IMR-90 (cell line): Measurements from ENCODE around the gene TENT5A. TPM values are rescaled to one million over a fixed set of nuclear protein-coding genes. Genes with fewer than 3 reads are reported as not detected.

Experiments
- ATAC-seq: fragments of 200-7000 bp; cut with Tn5 transposase; 2 replicates; pipeline ENCODE4 v1.9.1; 2020; ENCODE audit warnings: low read depth, mild to moderate bottlenecking, moderate library complexity
- BruUV-seq: library from RNA; stranded (reverse); fragments of 400-500 nt; replicated peaks from 2 replicates; lab custom pipeline; 2021; lab: Mats Ljungman, UMichigan
- CTCF ChIA-PET: fragments of 300-600 bp; formaldehyde crosslinking; extraction: SDS; loops from one replicate; lab custom pipeline; 2021; ENCODE audit warnings: antibody characterized with exemption; lab: Yijun Ruan, JAX
- POLR2A ChIA-PET: fragments of 300-600 bp; sonication (Branson Sonifier 250); formaldehyde crosslinking; loops from one replicate; lab custom pipeline; 2022; ENCODE audit warnings: antibody characterized with exemption; ENCODE audit not compliant: unreplicated experiment; lab: Charles Lee
- DNase-seq: peaks from one replicate; pipeline ENCODE4 v3.0.0; 2013
- H2AFZ ChIP-seq: replicated peaks from 2 replicates; pipeline ENCODE3; 2013; ENCODE audit warnings: low read length, mild to moderate bottlenecking; ENCODE audit not compliant: poor library complexity
- H2AK5ac ChIP-seq: 2 replicates; pipeline ENCODE4 v1.6.1; 2013; ENCODE audit warnings: low read depth, low read length, inconsistent platforms
- H2AK9ac ChIP-seq: replicated peaks from 2 replicates; pipeline ENCODE3; 2013; ENCODE audit warnings: mild to moderate bottlenecking, low read depth, low read length, moderate library complexity; ENCODE audit not compliant: poor library complexity
- H2BK120ac ChIP-seq: 2 replicates; pipeline ENCODE4 v1.6.1; 2013; ENCODE audit warnings: low read depth, low read length, inconsistent platforms
- H2BK15ac ChIP-seq: 3 replicates; pipeline ENCODE4 v1.6.1; 2013; ENCODE audit warnings: low read depth, low read length, inconsistent platforms
- H2BK20ac ChIP-seq: 2 replicates; pipeline ENCODE4 v1.6.1; 2013; ENCODE audit warnings: low read depth, mild to moderate bottlenecking, inconsistent platforms, low read length, moderate library complexity
- H2BK5ac ChIP-seq: 2 replicates; pipeline ENCODE4 v1.6.1; 2013; ENCODE audit warnings: mild to moderate bottlenecking, low read depth, low read length, inconsistent platforms; ENCODE audit not compliant: poor library complexity, severe bottlenecking
- H3K14ac ChIP-seq: replicated peaks from 2 replicates; pipeline ENCODE4 v1.6.1; 2013; ENCODE audit warnings: low read depth, low read length, inconsistent platforms
- H3K18ac ChIP-seq: 2 replicates; pipeline ENCODE4 v1.6.1; 2013; ENCODE audit warnings: low read depth, low read length, control low read depth
- H3K23ac ChIP-seq: 2 replicates; pipeline ENCODE4 v1.6.1; 2013; ENCODE audit warnings: low read depth, low read length, inconsistent platforms
- H3K27ac ChIP-seq: 2 replicates; pipeline ENCODE4 v1.5.1; 2013; ENCODE audit warnings: mild to moderate bottlenecking, control low read depth, low read length; ENCODE audit not compliant: insufficient read depth
- H3K27me3 ChIP-seq: 2 replicates; pipeline ENCODE4 v1.6.1; 2013; ENCODE audit warnings: low read length; ENCODE audit not compliant: control insufficient read depth, insufficient read depth
- H3K36me3 ChIP-seq: 2 replicates; pipeline ENCODE4 v1.6.1; 2013; ENCODE audit warnings: low read length, mixed read lengths; ENCODE audit not compliant: control insufficient read depth, insufficient read depth
- H3K4ac ChIP-seq: 2 replicates; pipeline ENCODE4 v1.6.1; 2013; ENCODE audit warnings: low read depth, low read length, inconsistent platforms
- H3K4me1 ChIP-seq: 2 replicates; pipeline ENCODE4 v1.6.1; 2013; ENCODE audit warnings: low read length, mixed read lengths; ENCODE audit not compliant: control insufficient read depth, insufficient read depth
- H3K4me2 ChIP-seq: 2 replicates; pipeline ENCODE4 v1.6.1; 2013; ENCODE audit warnings: low read depth, mild to moderate bottlenecking, control low read depth, low read length, moderate library complexity
- H3K4me3 ChIP-seq: 2 replicates; pipeline ENCODE4 v1.5.1; 2013; ENCODE audit warnings: low read depth, mild to moderate bottlenecking, control low read depth, low read length, moderate library complexity; ENCODE audit not compliant: insufficient read depth
- H3K56ac ChIP-seq: 2 replicates; pipeline ENCODE4 v1.6.1; 2013; ENCODE audit warnings: low read length, inconsistent platforms; ENCODE audit not compliant: insufficient read depth; ENCODE audit errors: extremely low read depth
- H3K79me1 ChIP-seq, 2 experiments: 2 replicates each; pipeline ENCODE4 v1.6.1; 2013; ENCODE audit warnings: low read length in 2 of 2, inconsistent platforms in 1 of 2, low read depth in 1 of 2
- H3K9ac ChIP-seq: 2 replicates; pipeline ENCODE4 v1.6.1; 2013; ENCODE audit warnings: low read depth, low read length, control low read depth
- H3K9me1 ChIP-seq: 2 replicates; pipeline ENCODE4 v1.6.1; 2013; ENCODE audit warnings: low read length, inconsistent platforms; ENCODE audit not compliant: insufficient read depth
- H3K9me3 ChIP-seq: 2 replicates; pipeline ENCODE4 v1.6.1; 2013; ENCODE audit warnings: low read length; ENCODE audit not compliant: control insufficient read depth, insufficient read depth
- H4K20me1 ChIP-seq: 2 replicates; pipeline ENCODE4 v1.6.1; 2013; ENCODE audit warnings: low read length, inconsistent platforms; ENCODE audit not compliant: insufficient read depth
- H4K5ac ChIP-seq: 2 replicates; pipeline ENCODE4 v1.6.1; 2013; ENCODE audit warnings: mild to moderate bottlenecking, low read depth, low read length, control low read depth
- H4K8ac ChIP-seq, 2 experiments: 2 replicates each; pipeline ENCODE4 v1.6.1; 2013; ENCODE audit warnings: low read depth in 2 of 2, low read length in 2 of 2, control low read depth in 1 of 2, inconsistent platforms in 1 of 2
- H4K91ac ChIP-seq: 2 replicates; pipeline ENCODE4 v1.6.1; 2013; ENCODE audit warnings: low read depth, low read length, inconsistent platforms; ENCODE audit not compliant: insufficient read depth
- BHLHE40 ChIP-seq: fragments of 150-350 bp; IDR thresholded peaks from 2 replicates; pipeline ENCODE4 v1.6.1; 2016; ENCODE audit warnings: mild to moderate bottlenecking, low read depth, low read length
- CEBPB ChIP-seq: IDR thresholded peaks from 2 replicates; pipeline ENCODE4 v1.6.1; 2012; ENCODE audit warnings: low read depth, low read length, improper control_type of control experiment
- CHD1 ChIP-seq: IDR thresholded peaks from 2 replicates; pipeline ENCODE4 v1.6.1; 2012; ENCODE audit warnings: low read depth, low read length, improper control_type of control experiment
- FOS ChIP-seq: fragments of 150-350 bp; IDR thresholded peaks from 2 replicates; pipeline ENCODE4 v1.6.1; 2016; ENCODE audit warnings: low read depth, low read length
- MAFK ChIP-seq: IDR thresholded peaks from 2 replicates; pipeline ENCODE4 v1.6.1; 2012; ENCODE audit warnings: low read depth, low read length, improper control_type of control experiment
- MAZ ChIP-seq: IDR thresholded peaks from 2 replicates; pipeline ENCODE4 v1.6.1; 2012; ENCODE audit warnings: low read depth, mild to moderate bottlenecking, low read length, improper control_type of control experiment, moderate library complexity, borderline replicate concordance
- MXI1 ChIP-seq: IDR thresholded peaks from 2 replicates; pipeline ENCODE4 v1.6.1; 2012; ENCODE audit warnings: low read depth, mild to moderate bottlenecking, low read length, moderate library complexity, borderline replicate concordance
- NFE2L2 ChIP-seq: fragments of 150-350 bp; IDR thresholded peaks from 2 replicates; pipeline ENCODE4 v1.6.1; 2016; ENCODE audit warnings: low read depth, mild to moderate bottlenecking, low read length
- POLR2A ChIP-seq: IDR thresholded peaks from 2 replicates; pipeline ENCODE4 v1.6.1; 2012; ENCODE audit warnings: mild to moderate bottlenecking, low read depth, low read length
- RCOR1 ChIP-seq: IDR thresholded peaks from 2 replicates; pipeline ENCODE4 v1.6.1; 2012; ENCODE audit warnings: mild to moderate bottlenecking, low read length, improper control_type of control experiment; ENCODE audit not compliant: insufficient replicate concordance
- RFX5 ChIP-seq: IDR thresholded peaks from 2 replicates; pipeline ENCODE4 v1.8.0; 2012; ENCODE audit warnings: low read depth, mild to moderate bottlenecking, low read length, moderate library complexity
- SMC3 ChIP-seq: fragments of 150-350 bp; IDR thresholded peaks from 2 replicates; pipeline ENCODE4 v1.6.1; 2016; ENCODE audit warnings: low read depth, mild to moderate bottlenecking, antibody characterized with exemption, low read length, moderate library complexity
- WGBS, 2 experiments: methylation state at CpG; one replicate each; pipeline versions ENCODE4 v1.1.5 to v1.1.7; 2013; ENCODE audit warnings: missing lambda C conversion rate in 2 of 2; ENCODE audit not compliant: insufficient read length in 1 of 2; ENCODE audit errors: extremely low coverage in 2 of 2; 5-methylcytosine and 5-hydroxymethylcytosine counted together
- dilution Hi-C: fragments of 300-500 bp; cut with HindIII; formaldehyde crosslinking; loops from one replicate; pipeline ENCODE4 v1.14.3; 2018; ENCODE audit warnings: low sequenced_read_pairs; ENCODE audit not compliant: unreplicated experiment
- in situ Hi-C: fragments of 300-500 bp; cut with MboI; formaldehyde crosslinking; loops from 3 replicates; pipeline ENCODE4 v1.14.3; 2019; ENCODE audit warnings: low sequenced_read_pairs, inconsistent platforms, mixed read lengths
- intact Hi-C: fragments of 100-400 bp; cut with micrococcal nuclease; formaldehyde crosslinking; loops from 2 replicates; pipeline ENCODE4 v1.10.0; 2022
- polyA plus RNA-seq, 3 experiments: library from polyadenylated mRNA; depleted of rRNA; stranded (reverse); fragments of >200 nt; gene quantifications; 2 replicates each; pipeline ENCODE4 v1.2.3, GENCODE V29; 2012; ENCODE audit warnings: low replicate concordance in 1 of 3
- total RNA-seq: library from RNA; depleted of rRNA; stranded (reverse); fragments of >200 nt; gene quantifications from 2 replicates; pipeline ENCODE4 v1.2.3, GENCODE V29; 2012
- TF ChIP-seq, protein P1 (sequence below): fragments of 150-350 bp; IDR thresholded peaks from 2 replicates; pipeline ENCODE4 v1.6.1; 2016; ENCODE audit warnings: low read depth, mild to moderate bottlenecking, low read length, moderate library complexity, borderline replicate concordance
- TF ChIP-seq, protein P2 (sequence below): conservative IDR thresholded peaks from 2 replicates; pipeline ENCODE4 v1.5.1; 2012; ENCODE audit warnings: mild to moderate bottlenecking, low read depth, low read length, improper control_type of control experiment

TENT5A gene
- total and polyA plus RNA-seq, 2 of the 4 experiments (the other 2 are of a cell fraction) = 3.5 to 10.8 TPM

DNA sequence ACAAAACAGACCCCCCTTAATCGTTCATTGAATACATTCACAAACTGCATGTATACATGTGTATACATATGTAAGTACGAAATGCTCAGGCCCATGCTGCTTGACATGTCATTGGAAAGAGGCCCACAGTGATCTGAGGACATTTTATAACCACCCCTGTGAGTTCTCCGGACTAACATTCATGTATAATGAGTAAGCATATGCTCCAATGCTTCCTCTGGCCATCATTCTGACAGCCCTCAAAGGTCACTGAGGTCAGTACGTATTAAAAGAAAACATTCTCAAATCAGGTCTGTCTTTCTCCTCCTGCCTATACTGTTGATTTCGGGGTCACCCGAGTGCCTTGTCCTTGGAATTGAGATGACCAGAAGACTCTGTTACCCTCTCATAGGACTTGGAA, 54.9 kb downstream of the TENT5A start:
- no peak overlapping the region for H2BK120ac ChIP-seq
- H4K5ac ChIP-seq = no peak overlapping the region
- no peaks in the 10 kb centered on the region for H3K79me1 ChIP-seq
- TF ChIP-seq MXI1 (no peak), MAFK (no peak), RFX5 (no peak), POLR2A (no peak), SMC3 (no peak), FOS (no peak), CEBPB (no peak), RCOR1 (no peak), BHLHE40 (no peak), CHD1 (no peak), NFE2L2 (no peak), MAZ (no peak)
- TF ChIP-seq, protein P1, sequence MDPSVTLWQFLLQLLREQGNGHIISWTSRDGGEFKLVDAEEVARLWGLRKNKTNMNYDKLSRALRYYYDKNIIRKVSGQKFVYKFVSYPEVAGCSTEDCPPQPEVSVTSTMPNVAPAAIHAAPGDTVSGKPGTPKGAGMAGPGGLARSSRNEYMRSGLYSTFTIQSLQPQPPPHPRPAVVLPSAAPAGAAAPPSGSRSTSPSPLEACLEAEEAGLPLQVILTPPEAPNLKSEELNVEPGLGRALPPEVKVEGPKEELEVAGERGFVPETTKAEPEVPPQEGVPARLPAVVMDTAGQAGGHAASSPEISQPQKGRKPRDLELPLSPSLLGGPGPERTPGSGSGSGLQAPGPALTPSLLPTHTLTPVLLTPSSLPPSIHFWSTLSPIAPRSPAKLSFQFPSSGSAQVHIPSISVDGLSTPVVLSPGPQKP = no peak
- TF ChIP-seq, protein P2, sequence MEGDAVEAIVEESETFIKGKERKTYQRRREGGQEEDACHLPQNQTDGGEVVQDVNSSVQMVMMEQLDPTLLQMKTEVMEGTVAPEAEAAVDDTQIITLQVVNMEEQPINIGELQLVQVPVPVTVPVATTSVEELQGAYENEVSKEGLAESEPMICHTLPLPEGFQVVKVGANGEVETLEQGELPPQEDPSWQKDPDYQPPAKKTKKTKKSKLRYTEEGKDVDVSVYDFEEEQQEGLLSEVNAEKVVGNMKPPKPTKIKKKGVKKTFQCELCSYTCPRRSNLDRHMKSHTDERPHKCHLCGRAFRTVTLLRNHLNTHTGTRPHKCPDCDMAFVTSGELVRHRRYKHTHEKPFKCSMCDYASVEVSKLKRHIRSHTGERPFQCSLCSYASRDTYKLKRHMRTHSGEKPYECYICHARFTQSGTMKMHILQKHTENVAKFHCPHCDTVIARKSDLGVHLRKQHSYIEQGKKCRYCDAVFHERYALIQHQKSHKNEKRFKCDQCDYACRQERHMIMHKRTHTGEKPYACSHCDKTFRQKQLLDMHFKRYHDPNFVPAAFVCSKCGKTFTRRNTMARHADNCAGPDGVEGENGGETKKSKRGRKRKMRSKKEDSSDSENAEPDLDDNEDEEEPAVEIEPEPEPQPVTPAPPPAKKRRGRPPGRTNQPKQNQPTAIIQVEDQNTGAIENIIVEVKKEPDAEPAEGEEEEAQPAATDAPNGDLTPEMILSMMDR = no peak
- in situ Hi-C loops = no loop called here
- no peaks in the 10 kb centered on the region for H3K27me3 ChIP-seq
- H3K4me3 ChIP-seq = no peak overlapping the region
- ChIA-PET POLR2A (no interaction called here), CTCF (no interaction called here)
- no peak overlapping the region for H4K8ac ChIP-seq
- H3K36me3 ChIP-seq = no peaks in the 10 kb centered on the region
- H3K23ac ChIP-seq = no peak overlapping the region
- H4K91ac ChIP-seq = no peak overlapping the region
- intact Hi-C loops = no loop called here
- H3K4me2 ChIP-seq = no peak overlapping the region
- H3K9me1 ChIP-seq = no peaks in the 10 kb centered on the region
- H3K27ac ChIP-seq = no peak overlapping the region
- peak; percentile 37; the same call in 1 of the 2 replicates for ATAC-seq
- no peak overlapping the region for H2BK15ac ChIP-seq
- H2BK5ac ChIP-seq = no peak overlapping the region
- no peak overlapping the region for H3K56ac ChIP-seq
- H2AFZ ChIP-seq = no peak overlapping the region
- no CpG with 5 or more reads among the region's 6 CpGs for WGBS, 2 experiments
- dilution Hi-C loops = no loop called here
- H2AK5ac ChIP-seq = no peak overlapping the region
- DNase-seq = peak; percentile 55
- no peak overlapping the region for H3K4ac ChIP-seq
- no peak overlapping the region for H3K14ac ChIP-seq
- no peaks in the 10 kb centered on the region for H3K9me3 ChIP-seq
- no peaks in the 10 kb centered on the region for H4K20me1 ChIP-seq
- H2BK20ac ChIP-seq = no peak overlapping the region
- H3K9ac ChIP-seq = no peak overlapping the region
- no peak overlapping the region for H2AK9ac ChIP-seq
- H3K4me1 ChIP-seq = peaks cover 3% of the 10 kb centered on the region; the same call in 1 of the 2 replicates
- H3K18ac ChIP-seq = no peak overlapping the region; the same call in 1 of the 2 replicates
- BruUV-seq = no TSS peak
